Umbilical cord (tissue), 2 donors: ENCODE data around the gene CUZD1. TPM values are rescaled to one million over a fixed set of nuclear protein-coding genes. Genes with fewer than 3 reads are reported as not detected.

Source experiments
- DNase-seq: peaks from one replicate; pipeline ENCODE4 v3.0.0-alpha.2; 2015; ENCODE audit warnings: low spot score
- total RNA-seq: library from RNA; depleted of rRNA; stranded (reverse); fragments of >200 nt; gene quantifications from one replicate; pipeline ENCODE4 v1.2.3, GENCODE V29; 2014; ENCODE audit warnings: low replicate concordance; ENCODE audit not compliant: insufficient read depth

CUZD1 gene
- total RNA-seq, 1 donor from 2014 or later, result not detected

DNA sequence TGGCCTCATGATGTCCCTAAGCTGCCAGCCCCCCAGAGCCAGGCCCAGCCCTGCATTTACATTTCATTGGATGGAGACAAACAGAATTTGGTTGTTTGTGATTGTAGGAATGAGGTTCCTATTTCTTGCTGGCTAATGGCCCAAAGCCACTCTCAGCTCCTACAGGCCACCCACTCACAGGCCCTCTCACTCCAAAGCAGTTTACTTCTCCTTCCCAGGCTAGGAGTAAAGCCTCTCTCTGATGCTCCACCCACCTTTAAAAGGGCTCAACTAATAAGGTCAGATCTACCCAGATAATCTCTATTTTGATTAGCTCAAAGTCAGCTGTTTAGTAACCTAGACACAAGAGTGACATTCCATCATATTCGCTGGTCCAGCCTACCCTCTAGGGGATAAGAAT, 11.2 kb upstream of the CUZD1 start:
- DNase-seq, result no peak

DNA sequence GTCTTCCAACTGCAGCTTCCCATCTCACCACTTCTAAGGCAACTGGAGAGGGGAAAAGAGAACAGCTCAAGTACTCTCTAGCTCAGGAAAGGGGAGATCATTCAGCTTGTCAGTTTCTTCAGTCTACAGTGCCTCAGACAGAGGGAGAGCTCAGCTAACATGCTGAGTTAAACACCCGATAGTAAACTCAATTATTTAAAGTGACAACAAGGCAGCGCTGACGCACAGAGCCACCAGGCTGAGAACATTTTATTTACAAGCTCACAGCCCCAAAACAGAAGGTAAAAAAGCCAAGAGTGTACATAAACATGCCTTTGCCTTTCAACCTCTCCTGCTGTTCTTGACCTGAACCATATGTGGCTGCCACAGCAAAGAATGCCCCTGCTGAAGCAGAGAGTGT, 10.1 kb upstream of the CUZD1 start:
- no peak for DNase-seq

DNA sequence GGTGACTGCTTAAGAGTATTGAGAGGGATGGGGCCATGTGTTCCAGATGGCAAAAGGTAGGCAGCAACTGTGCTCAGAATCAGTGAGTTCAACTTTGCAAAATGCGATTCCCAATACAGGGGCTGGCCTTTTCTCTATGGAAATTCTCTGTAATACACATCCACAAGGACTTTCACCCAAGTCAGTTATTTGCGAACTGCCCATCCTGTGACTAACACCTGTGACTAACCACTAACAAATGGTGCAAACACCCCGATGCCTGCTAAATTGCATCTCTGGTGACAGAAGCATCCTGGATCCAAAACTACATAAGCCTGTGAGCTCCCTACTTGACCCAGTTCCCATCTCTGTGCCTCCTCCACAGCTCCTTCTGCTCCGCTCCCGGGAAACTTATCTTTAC, 9.0 kb upstream of the CUZD1 start:
- DNase-seq, result no peak

DNA sequence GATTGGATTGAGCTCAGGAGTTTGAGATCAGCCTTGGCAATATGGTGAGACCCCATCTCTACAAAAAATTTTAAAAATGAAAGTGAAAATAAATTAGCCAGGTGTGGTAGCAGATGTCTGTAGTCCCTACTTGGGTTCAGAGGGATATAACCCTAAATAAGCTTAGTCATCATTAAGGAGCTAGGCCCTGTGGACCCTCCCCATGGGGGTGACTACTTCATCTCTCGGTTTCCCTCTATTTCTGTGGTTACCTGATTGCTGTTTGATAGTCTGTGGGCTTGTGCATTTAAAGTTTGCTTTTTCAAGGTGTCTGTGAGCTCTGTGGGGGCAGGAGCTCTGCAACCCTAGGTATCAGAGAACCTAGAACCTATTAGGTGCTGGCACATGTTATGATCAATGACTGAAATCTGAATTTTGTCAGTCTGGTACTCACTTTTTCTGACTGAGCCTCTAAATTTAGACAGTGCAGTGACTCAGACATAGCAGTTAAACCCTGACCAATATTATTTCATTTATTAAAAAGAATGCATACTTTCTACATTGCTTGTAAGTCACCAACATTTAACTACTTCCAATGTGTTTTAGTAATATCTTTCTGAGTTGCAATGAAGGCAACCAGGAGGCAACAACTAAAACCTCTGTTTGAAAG, 8.1 kb upstream of the CUZD1 start:
- no peak for DNase-seq

DNA sequence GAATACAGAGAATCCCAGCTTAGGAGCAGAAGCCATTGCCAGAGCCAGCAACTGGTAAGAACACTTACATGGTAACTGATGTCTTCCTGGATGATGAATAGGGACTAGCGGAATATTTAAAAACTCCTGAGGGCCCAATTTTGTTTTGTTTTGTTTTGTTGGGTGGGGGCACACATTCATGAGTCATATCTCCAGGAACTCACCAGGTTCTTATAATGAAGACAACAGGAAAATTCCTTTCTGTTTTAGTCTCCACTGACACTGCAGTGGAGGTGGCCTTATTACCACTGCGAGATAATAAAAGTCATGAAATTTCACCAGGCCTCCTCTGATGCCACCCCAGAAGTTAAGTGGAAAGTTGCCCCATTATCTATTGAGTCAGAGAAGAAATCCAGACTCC, 6.6 kb upstream of the CUZD1 start:
- no peak for DNase-seq

DNA sequence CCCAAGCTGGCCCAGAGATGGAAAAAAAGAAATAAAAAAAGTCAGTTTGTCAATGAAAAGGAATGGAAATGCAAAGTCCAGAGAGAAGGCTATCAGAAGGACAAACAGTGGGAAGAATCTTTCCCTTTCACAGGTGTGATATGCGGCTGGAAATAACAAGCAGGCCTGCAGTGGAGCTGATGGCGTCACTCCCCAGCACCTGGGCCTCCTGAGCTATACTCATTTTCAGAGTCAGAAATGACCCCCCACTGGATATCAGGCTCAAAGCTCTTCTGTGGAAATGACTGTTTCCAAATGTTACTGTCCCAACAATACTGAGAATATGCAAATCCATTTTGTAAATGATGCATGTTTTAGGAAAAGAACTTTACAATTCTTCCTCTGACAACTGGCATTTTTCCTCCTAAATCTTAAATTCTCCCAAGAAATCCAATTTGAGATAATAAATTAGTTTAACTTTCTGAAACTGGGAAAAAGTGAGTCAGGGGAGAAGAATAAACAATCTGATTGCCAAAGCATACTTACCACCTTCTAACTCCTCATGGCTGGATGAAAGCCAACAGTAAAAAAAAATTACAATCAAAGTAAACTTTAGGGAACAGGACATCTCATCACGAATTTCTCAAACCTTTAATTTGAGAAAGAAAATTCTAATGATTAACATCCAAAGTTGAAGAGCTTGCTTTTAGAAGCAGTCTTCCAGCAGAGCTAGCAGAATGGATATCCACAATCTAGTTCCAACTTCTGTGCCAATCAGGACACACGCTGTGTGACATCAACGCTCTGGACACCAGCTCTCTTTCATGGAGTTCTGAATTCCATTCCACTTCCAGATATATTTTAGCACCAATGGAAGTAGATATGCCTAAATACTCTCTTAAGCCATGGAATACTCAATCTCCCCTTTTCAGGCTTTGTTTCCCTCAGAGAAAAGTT, 5.3 kb upstream of the CUZD1 start:
- DNase-seq, result no peak

DNA sequence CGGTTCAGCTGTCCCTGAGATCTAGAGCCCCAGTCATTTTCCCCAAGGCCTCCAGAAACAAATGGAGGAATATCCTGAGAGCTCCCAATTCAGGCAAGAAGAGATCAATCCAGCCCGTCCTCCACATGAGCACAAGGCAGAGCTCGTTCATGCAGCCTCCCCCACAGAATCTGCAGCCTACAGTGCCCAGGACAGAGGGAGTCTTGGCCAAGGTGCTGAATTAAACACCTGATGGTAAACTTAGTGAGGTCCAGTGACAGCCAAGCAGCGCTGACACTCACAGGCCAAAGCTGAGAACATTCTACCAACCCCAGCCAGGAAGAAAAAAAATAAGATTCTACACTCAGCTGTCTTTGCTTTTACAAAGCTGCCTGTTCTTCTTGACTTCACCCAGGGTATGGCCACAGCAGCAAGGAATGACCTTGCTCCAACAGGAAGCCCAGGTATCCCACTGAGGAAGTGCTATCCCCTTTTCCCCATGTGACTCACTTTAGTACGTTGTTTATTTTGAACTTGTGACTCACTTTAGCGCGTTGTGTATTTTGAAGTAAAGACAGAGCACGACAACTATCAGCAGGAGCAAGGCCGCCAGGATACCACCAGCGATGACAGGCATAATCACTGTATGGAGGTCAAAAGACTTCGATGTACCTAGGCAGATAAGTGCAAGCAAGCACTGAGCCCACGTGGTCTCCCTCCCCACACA, 4.4 kb upstream of the CUZD1 start:
- no peak for DNase-seq

DNA sequence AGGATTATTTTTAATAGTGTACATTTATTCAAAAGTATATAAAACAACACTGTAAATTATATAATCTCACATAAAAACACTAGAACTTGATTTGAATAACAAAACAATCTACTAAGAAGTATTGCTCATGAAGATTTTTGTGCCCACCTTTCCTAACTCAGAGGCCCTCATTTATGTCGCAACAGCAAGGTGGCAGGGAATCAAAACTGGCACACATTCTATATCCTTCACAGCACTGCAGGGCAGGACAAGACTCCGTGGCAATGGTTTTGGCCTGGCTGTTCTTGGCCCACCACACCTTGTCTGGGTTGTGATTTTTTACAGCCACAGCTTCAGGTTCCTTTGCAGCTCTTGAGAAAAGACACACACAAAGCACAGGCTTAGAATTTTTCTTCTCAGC, 3.4 kb upstream of the CUZD1 start:
- DNase-seq, result no peak

DNA sequence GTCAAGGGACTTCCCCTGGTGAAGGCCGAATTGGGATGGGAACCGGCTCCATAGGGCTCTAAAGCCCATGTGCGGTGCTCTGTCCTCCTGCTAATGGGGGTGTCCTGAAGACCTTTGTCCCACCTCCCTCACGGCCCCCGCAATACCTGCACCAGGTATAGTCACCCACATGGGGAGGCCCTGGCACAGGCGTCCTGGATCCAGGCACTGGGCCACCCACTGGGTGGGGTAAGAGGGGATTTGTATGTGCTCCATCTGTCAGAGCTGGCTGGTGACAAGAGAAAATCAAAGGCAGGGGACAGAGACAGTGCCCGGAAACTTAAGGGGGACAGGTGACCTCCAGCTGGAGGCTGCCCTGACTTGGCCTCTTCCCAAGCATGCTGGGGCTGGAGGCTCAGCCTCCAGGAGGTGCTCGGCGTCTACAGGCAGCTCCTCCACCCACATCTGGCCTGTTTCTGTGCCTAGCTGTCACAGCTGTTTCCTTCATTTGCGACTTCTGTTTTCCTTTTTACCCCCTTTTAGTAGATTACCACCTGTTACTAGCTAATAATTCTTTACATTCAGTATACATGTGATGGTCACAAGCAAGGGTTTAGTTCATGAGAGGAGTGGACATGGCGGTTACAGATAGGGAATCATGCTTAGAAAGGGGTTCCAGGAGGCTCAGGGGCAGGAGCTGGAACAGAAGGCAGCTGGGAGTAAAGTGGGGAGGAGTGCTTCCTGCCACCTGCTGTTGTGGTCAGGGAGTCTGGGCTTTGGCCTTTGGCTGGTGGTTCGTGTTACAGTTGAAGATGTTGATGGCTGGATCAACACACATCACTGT, 2.3 kb upstream of the CUZD1 start:
- no peak for DNase-seq

DNA sequence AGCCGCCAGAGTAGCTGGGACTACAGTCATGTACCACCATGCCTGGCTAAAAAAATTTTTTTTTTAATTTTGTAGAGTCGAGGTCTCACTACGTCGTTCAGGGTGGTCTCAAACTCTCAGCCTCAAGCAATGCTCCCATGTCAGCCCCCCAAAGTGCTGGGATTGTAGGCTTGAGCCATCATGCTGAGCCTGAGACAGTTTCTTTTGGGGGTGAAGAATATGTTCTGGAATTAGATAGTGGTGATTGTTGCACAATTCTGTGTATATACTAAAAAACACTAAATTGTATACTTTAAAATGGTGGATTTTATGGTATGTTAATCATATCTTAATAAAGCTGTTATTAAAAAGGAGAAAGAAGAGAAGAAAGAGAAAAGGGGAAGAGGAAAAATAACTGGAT, 1.5 kb downstream of the CUZD1 start:
- DNase-seq, result no peak

DNA sequence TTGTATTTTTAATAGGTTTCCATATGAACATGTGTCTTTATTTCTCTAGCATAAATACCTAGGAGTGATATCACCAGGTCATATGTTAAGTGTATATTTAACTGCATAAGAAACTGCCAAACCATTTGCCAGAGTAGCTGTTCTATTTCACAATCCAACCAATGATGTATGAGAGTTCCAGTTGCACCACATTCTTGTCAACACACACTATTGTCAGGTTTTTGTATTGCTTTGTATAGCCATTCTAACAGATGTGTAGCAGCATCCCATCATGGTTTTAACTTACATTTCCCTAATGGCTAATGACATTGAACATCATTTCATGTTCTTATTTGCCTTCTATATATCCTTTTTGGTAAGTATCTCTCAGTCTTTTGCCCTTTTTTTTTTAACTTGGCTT, 4.1 kb downstream of the CUZD1 start:
- no peak for DNase-seq

DNA sequence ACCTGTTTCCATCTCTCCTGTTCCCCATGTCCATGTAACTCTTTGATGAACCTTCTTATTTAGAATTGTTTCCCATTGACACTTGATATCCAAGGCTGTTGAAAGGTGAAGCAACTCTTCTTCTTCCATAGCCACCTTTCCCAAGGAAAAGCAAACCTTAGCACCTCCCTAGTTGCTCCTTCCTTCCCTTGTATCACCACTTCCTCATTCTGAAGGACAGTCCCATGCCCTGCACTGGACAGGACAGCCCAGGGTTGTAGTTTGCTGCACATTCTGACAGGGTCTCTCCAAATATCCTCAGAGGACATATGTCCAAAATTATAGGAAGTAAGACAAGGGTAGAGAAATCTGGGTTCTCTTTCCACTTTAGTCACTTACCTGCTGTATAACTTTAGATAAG, 6.2 kb downstream of the CUZD1 start:
- no peak for DNase-seq

DNA sequence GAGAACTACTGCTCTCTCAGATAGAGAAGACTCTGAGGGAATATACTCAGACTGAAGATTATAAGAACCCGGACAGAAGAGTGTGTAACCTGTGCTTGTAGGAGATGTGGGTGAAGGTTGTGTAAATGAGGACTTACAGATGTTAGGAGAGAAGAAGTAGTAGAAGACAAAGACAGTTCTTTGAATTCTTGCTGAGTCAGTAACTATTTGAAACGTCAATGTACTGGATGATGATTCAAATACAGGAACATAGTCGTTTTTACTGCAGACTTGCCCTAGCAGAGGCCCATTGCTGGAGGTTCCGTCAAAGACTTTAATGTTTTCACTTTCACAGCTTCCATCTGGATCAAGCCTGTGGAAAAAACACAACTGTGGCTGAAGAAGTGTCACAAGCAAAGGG, 6.8 kb downstream of the CUZD1 start:
- DNase-seq, result no peak

DNA sequence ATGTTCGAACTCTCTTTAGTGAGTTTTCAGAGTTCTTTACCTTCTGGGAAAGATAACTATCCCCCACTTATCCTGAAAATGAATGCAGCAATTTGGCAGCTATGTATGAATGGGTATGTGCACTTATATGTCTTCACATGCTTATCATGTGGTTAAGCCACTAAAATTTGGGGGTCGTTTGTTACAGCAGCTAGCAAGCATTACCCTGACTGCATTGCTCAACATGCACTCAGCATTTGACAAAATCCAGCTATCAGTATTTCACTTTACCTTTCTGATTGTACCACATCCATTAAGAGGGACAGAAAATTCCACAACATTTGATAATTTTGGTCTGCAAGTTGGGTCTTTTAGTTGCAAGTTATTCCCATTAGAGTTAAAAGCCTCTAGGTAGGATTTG, 9.7 kb downstream of the CUZD1 start:
- DNase-seq, result no peak

DNA sequence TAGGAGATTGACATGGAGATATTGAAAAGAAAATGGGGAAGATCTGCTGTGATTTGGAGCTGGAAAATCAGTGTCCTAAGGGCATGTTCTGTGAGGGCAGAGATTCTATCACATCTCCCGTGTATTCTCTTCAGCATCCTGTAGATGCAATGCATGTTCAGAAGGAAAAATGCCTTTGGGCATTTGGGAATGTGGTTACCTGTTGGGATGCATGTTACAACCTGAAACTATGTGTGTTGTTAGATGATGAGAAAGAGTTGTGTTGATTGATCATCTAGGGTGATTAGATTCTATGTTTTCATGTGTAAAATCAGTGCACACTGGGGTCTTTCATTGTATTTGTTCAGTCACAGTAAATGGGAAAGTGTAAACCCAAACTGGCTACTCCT, 14.7 kb downstream of the CUZD1 start:
- no peak for DNase-seq

DNA sequence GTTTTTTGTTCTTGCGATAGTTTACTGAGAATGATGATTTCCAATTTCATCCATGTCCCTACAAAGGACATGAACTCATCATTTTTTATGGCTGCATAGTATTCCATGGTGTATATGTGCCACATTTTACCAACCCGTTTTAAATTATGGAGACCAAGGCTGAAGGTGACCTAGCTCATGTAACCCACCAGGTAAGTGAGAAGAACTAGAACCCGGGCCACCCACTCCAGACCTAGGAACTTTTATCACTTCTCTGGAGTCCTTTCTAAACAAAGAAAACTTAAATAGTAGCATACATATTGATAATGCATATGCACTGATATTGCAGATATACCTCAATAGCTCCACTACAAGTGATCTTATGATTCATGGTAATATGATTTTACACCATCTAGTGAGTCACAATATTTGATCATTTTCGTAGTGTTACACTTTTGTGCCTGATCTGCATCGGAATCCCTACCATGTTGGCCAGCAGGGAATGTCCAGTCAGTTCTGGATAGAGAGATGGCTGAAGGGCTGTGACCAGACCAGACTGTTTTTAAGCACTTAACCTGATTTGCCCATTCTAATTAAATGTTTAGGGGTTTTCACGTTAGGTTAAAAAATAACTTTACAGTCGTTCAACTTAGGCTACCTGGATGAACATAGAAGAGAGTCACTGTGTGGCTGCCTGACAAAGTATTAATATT, 15.2 kb downstream of the CUZD1 start:
- DNase-seq, result no peak

DNA sequence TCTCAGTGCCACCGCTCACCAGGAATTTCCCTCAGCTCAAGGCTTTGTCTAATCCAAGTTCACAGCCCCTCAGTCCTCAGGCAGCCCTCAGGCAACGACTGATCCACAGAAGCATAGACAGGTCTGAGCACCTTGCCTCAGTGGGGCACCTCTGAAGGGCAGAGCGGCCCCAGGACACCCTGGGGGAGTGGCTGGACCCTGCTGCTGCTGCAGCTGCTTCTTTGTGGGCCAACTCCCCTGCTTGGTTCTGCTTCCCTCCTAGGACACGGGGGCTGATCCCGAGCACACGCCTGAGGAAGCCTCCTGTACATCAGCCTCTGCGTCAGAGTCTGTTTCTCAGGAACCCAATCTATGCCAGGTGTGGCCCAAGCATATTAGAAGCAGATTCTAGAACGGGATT, 16.2 kb downstream of the CUZD1 start:
- DNase-seq, result no peak

DNA sequence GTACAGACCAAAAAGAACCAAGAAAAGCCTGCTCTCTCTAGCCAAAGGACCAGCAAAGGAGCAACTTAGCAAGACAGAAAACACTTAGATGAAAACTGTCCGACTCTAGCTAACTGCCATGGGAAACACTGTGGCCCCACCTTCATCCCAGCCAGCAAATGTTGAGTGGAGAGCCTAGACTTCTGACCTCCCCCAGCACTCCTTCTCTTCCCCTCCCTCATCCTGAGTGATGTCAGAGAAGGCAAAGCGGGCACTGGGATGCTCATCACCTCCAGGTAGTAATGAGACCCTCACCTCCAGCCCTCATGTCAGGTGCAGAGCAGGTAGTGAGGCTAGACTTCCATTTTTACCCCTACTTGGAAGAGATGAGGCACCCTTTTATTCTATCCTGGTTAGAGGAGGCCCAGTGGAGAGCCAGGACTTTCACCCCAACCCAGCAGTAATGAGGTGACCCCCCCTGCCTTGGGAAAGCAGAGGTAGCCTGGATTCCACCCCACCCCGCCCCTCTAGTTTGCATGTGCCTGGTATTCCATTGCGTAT, 16.9 kb downstream of the CUZD1 start:
- no peak for DNase-seq

DNA sequence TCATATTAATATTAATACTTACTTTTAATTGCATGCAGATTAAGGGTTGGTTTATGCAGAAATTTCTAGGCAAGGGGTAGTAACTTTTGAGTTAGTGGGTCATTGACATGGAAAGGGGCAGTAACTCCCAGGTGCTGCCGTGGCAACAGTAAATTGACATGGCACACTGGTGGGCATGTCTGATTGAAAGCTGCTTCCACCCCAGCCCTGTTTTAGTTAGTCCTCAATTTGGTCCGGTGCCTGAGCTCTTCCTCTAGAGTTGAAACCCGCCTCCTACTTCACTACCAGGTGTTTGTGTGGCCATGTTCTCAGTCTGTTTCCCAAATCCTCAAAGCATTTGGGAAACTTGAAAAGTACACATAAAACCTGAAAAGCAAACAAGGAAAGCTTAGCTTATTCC, 18.4 kb downstream of the CUZD1 start:
- no peak for DNase-seq

DNA sequence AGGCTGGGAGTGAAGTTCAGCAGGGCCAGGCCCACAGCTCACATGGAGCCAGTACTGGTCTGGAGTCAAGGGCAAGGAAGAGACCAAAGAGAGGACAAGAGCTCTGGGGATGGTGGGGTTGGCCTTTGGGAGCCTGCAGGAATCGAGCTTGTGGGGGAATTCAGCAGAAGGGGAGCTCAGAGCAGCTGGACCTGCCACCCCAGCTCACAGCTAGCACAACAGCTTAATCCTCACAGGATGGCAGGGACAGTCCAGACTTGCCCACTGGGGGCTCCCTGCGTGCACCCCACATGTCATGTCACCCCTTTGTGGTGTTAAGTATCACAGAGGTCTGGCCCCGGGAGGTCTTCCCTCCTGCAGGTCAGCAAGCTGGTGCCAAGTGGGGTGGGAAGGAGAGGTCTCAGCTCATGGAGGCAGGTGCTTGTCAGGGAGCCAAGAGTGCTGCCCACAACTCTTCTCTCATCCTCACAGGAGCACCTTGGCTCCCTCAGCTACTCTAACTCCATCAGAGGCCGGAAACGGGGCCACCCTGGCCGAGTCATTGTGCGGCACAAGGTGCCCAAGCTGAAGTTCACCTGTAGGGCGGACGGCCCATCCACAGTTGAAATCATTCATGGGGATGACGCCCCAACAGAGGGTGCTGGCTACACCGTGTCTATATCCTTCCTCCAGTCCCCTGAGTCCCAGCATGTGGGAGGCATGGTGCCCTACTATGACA, 22.5 kb downstream of the CUZD1 start:
- DNase-seq, result no peak
